ENCODE results near the gene KRT6A. TPM values are rescaled to one million over a fixed set of nuclear protein-coding genes. Genes with fewer than 3 reads are reported as not detected.

KRT6A gene
- total and polyA plus RNA-seq, 2 of the 13 experiments (the other 11 are each of a cell fraction or from before 2014, with no cell fraction given), result 0.13 TPM; not detected in 1

- Histone ChIP-seq H3K4me3 (replicated peaks in 1 of 3; ENCODE audit: insufficient read depth in 1 of 3, low read depth in 2 of 3, low read length in 3 of 3) (no peak overlapping the region), H3K27ac (ENCODE audit: extremely low read length, insufficient read depth, low read length) (no peak overlapping the region), H3K79me2 (ENCODE audit: insufficient read depth, low read length) (no peaks in the 10 kb centered on the region), H3K9me3 (ENCODE audit: low read length) (peaks cover 11% of the 10 kb centered on the region), H3K4me2 (ENCODE audit: low read depth, low read length) (no peak overlapping the region), H3K4me1 (ENCODE audit: insufficient read depth, low read length) (no peaks in the 10 kb centered on the region), H2AFZ (ENCODE audit: low read length) (no peak overlapping the region), H3K9ac (ENCODE audit: insufficient read depth, low read depth, low read length) (no peak overlapping the region), H3K36me3 (replicated peaks in 1 of 2; ENCODE audit: control insufficient read depth in 1 of 2, insufficient read depth in 2 of 2, low read length in 2 of 2) (no peaks in the 10 kb centered on the region), H4K20me1 (ENCODE audit: insufficient read depth, low read length) (no peaks in the 10 kb centered on the region), H3K27me3 (ENCODE audit: control insufficient read depth in 1 of 2, insufficient read depth in 2 of 2, low read length in 2 of 2) (no peaks in the 10 kb centered on the region; a peak in 2 of 5 replicates)
- in situ Hi-C loops (cut with HindIII; ENCODE audit: extremely low pct_ligation_motif_present, low pct_unique_long_range_greater_than_20kb), result no loop called here
- BruUV-seq (replicated peaks), result no TSS peak
- ChIA-PET POLR2A (no interaction called here), CTCF (ENCODE audit: low intra/inter-chr PET ratio, low total read pairs) (no interaction called here)
- ATAC-seq (no peak), FAIRE-seq (no peak), DNase-seq (ENCODE audit: low spot score) (no peak)
- intact Hi-C loops (cut with micrococcal nuclease; ENCODE audit: unreplicated experiment), result no loop called here
- WGBS (ENCODE audit: low lambda C conversion rate), result 86% methylated on average over 1 of the region's 1 CpG
- TF ChIP-seq GZF1 (CRISPR knock-in tag; IDR thresholded peaks at IDR 0.05) (no peak), ZNF580 (CRISPR knock-in tag; IDR thresholded peaks at IDR 0.05; ENCODE audit: borderline replicate concordance, low read depth) (no peak), ZFP82 (CRISPR knock-in tag; IDR thresholded peaks at IDR 0.05; ENCODE audit: borderline replicate concordance) (no peak), BRF2 (CRISPR knock-in tag; IDR thresholded peaks at IDR 0.05) (no peak), DNMT3B (CRISPR knock-in tag; conservative IDR thresholded peaks at IDR 0.05) (no peak), ZNF574 (CRISPR knock-in tag; IDR thresholded peaks at IDR 0.05) (no peak), BCL3 (CRISPR knock-in tag; IDR thresholded peaks at IDR 0.05) (no peak), ZBED4 (CRISPR knock-in tag; IDR thresholded peaks at IDR 0.05; ENCODE audit: borderline replicate concordance) (no peak)
Measured at GRCh38 chr12:52515319-52515646, 22.2 kb upstream of the KRT6A start.
